HG03354 (cell line): Measurements from ENCODE around the gene DBT.
A peak's percentile ranks its signal among the peaks of the same experiment; 100 is the strongest.
"Not testable (repeated sequence)": the region's sequence is repeated elsewhere in the genome, so short reads cannot be mapped to it uniquely, and the experiment has no call there.

Source experiments
- ATAC-seq: cut with Tn5 transposase; IDR thresholded peaks from one replicate; pipeline ENCODE4 v1.9.1; 2021; ENCODE audit warnings: mild to moderate bottlenecking; ENCODE audit not compliant: unreplicated experiment, poor library complexity, severe bottlenecking

The DBT gene

GRCh38 chr1:100253552-100253951, 3.9 kb upstream of the DBT start:
- no peak for ATAC-seq

- no peak for ATAC-seq
These were observed 3.3 kb upstream of the DBT start for GRCh38 chr1:100252901-100253300.

GRCh38 chr1:100250807-100251206, 1.2 kb upstream of the DBT start:
- no peak for ATAC-seq

- no peak for ATAC-seq
These were observed 630 bp upstream of the DBT start for GRCh38 chr1:100250264-100250663.

- peak; percentile 2 for ATAC-seq
These were observed 488 bp downstream of the DBT start for GRCh38 chr1:100249155-100249536.

GRCh38 chr1:100246738-100247137, 2.9 kb downstream of the DBT start:
- ATAC-seq, result no peak

GRCh38 chr1:100240631-100241030, 9.0 kb downstream of the DBT start:
- no peak for ATAC-seq

GRCh38 chr1:100239961-100240360, 9.7 kb downstream of the DBT start:
- ATAC-seq, result no peak

GRCh38 chr1:100237091-100237490, 12.5 kb downstream of the DBT start:
- ATAC-seq, result no peak

GRCh38 chr1:100234432-100234831, 15.2 kb downstream of the DBT start:
- ATAC-seq, result no peak

GRCh38 chr1:100233566-100233965, 16.1 kb downstream of the DBT start:
- ATAC-seq, result not testable (repeated sequence)

- no peak for ATAC-seq
These were observed 17.5 kb downstream of the DBT start for GRCh38 chr1:100232156-100232555.

- ATAC-seq, result no peak
These were observed 17.9 kb downstream of the DBT start for GRCh38 chr1:100231721-100232120.

GRCh38 chr1:100230765-100231164, 18.9 kb downstream of the DBT start:
- ATAC-seq, result no peak

GRCh38 chr1:100229681-100230443, 19.8 kb downstream of the DBT start:
- ATAC-seq, result no peak

- ATAC-seq, result no peak
These were observed 27.2 kb downstream of the DBT start for GRCh38 chr1:100222428-100222827.

GRCh38 chr1:100219883-100220282, 29.8 kb downstream of the DBT start:
- ATAC-seq, result no peak

GRCh38 chr1:100219457-100219856, 30.2 kb downstream of the DBT start:
- no peak for ATAC-seq

- ATAC-seq, result no peak
These were observed 31.8 kb downstream of the DBT start for GRCh38 chr1:100217834-100218233.

- ATAC-seq, result no peak
These were observed 34.5 kb downstream of the DBT start for GRCh38 chr1:100215101-100215500.

- ATAC-seq, result no peak
These were observed 36.5 kb downstream of the DBT start for GRCh38 chr1:100213141-100213540.

GRCh38 chr1:100206301-100206700, 43.3 kb downstream of the DBT start:
- no peak for ATAC-seq
